Measurements from ENCODE around the gene TNFRSF9. TPM values are rescaled to one million over a fixed set of nuclear protein-coding genes. Genes with fewer than 3 reads are reported as not detected.
"Not testable (repeated sequence)": the region's sequence is repeated elsewhere in the genome, so short reads cannot be mapped to it uniquely, and the experiment has no call there.

The TNFRSF9 gene
- total and polyA plus RNA-seq, 2 donors (not counting 3 experiments of a cell fraction or from before 2014, with no cell fraction given), result 0.15 to 0.22 TPM

DNA sequence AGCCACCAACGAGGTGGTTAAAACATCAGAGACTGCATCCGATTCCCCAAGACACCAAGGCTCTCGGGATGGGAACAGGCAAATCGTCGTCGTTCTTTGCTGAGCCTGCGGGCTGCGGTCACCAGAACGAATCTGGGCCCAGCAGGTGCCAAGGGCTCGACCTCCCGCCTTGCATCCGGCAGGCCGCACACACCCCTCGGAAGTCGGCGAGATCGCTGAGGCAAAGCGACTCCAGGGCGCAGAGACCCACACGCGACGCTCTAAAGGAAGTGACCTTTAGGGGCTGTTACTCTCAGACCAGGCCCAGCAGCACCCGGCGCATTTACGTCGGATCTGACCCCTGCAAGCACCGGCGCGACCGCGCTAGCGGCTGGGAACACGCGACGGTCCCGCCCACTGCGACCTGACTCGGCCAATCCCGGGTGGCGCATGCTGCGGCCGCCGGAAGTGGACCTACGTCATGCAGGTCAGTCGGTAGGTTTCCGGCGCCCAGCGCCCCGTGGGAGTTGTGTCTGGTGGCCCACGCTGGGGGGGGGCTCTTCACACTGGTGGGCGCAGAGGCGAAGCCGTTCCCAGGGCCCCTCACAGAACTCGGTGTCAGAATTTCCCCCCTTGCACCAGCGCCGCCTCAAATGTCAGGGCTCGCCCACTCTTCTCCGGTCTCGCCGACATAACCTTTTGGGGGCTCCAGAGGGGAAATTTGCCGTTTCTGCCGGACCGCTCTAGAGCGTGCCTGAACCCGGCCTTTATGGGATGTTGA is 13.4 kb upstream of the TNFRSF9 start:
- TF ChIP-seq POLR2A (IDR thresholded peaks at IDR 0.05; ENCODE audit: low read depth, low read length), result peak; percentile 77
- TF ChIP-seq, protein P1, sequence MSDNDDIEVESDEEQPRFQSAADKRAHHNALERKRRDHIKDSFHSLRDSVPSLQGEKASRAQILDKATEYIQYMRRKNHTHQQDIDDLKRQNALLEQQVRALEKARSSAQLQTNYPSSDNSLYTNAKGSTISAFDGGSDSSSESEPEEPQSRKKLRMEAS (IDR thresholded peaks at IDR 0.05; ENCODE audit: insufficient read depth, insufficient read length), result peak; percentile 46
- peak; percentile 69 for TF ChIP-seq POLR2AphosphoS5 (IDR thresholded peaks at IDR 0.05; ENCODE audit: insufficient read depth, low read depth, low read length)
- no peak for TF ChIP-seq GATA2 (IDR thresholded peaks at IDR 0.05; ENCODE audit: insufficient read depth, insufficient read length, low read depth, low read length)

DNA sequence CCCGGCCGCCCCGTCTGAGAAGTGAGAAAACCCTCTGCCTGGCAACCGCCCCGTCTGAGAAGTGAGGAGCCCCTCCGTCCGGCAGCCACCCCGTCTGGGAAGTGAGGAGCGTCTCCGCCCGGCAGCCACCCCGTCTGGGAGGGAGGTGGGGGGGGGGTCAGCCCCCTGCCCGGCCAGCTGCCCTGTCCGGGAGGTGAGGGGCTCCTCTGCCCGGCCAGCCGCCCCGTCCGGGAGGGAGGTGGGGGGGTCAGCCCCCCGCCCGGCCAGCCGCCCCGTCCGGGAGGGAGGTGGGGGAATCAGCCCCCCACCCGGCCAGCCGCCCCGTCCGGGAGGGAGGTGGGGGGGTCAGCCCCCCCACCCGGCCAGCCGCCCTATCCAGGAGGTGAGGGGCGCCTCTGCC is 12.2 kb upstream of the TNFRSF9 start:
- H3K27ac ChIP-seq (ENCODE audit: insufficient read depth, low read depth, low read length); H4K20me1 ChIP-seq (replicated peaks; ENCODE audit: control insufficient read depth, extremely low read depth, insufficient read depth, low read length); FAIRE-seq; BruUV-seq (replicated peaks); H2AFZ ChIP-seq (ENCODE audit: low read depth, low read length); H3K27me3 ChIP-seq (ENCODE audit: control insufficient read depth in 2 of 2, insufficient read depth in 2 of 2, low read length in 2 of 2); intact Hi-C loops (cut with micrococcal nuclease); H3K79me2 ChIP-seq (ENCODE audit: control insufficient read depth, insufficient read depth, low read length); CTCF ChIA-PET; dilution Hi-C loops (cut with MboI; ENCODE audit: extremely low pct_ligation_motif_present, low sequenced_read_pairs); H3K4me3 ChIP-seq (replicated peaks in 1 of 3; ENCODE audit: insufficient read depth in 1 of 3, low read depth in 1 of 3, low read length in 3 of 3); H3K9me3 ChIP-seq (replicated peaks; ENCODE audit: control insufficient read depth, insufficient read depth, low read length); H3K4me2 ChIP-seq (ENCODE audit: insufficient read depth, low read length); H3K9ac ChIP-seq (replicated peaks; ENCODE audit: extremely low read depth, insufficient read depth, low read length); DNase-seq (ENCODE audit: low read depth, low spot score); H3K4me1 ChIP-seq (ENCODE audit: control insufficient read depth, extremely low read depth, insufficient read depth, low read length); H3K9me1 ChIP-seq (replicated peaks; ENCODE audit: control insufficient read depth, extremely low read depth, insufficient read depth, low read length); POLR2A ChIA-PET; H3K36me3 ChIP-seq (ENCODE audit: control insufficient read depth in 2 of 2, extremely low read depth in 1 of 2, insufficient read depth in 2 of 2, low read length in 2 of 2): not testable (repeated sequence)

More for the DNA sequence above, 13.4 kb upstream of the TNFRSF9 start:
- Histone ChIP-seq H2AFZ (ENCODE audit: low read depth, low read length) (peak overlapping the region; percentile 90), H3K4me2 (ENCODE audit: insufficient read depth, low read length) (peak overlapping the region; percentile 85), H3K79me2 (ENCODE audit: control insufficient read depth, insufficient read depth, low read length) (no peaks in the 10 kb centered on the region), H3K27ac (ENCODE audit: insufficient read depth, low read depth, low read length) (peak overlapping the region; percentile 74), H4K20me1 (replicated peaks; ENCODE audit: control insufficient read depth, extremely low read depth, insufficient read depth, low read length) (no peaks in the 10 kb centered on the region), H3K9ac (replicated peaks; ENCODE audit: extremely low read depth, insufficient read depth, low read length) (peak overlapping the region; percentile 71), H3K4me1 (ENCODE audit: control insufficient read depth, extremely low read depth, insufficient read depth, low read length) (peaks cover 8% of the 10 kb centered on the region), H3K4me3 (replicated peaks in 1 of 3; ENCODE audit: insufficient read depth in 1 of 3, low read depth in 1 of 3, low read length in 3 of 3) (peak overlapping the region; percentile 43 to 63 (median 56)), H3K27me3 (ENCODE audit: control insufficient read depth in 2 of 2, insufficient read depth in 2 of 2, low read length in 2 of 2) (no peaks in the 10 kb centered on the region), H3K36me3 (ENCODE audit: control insufficient read depth in 2 of 2, extremely low read depth in 1 of 2, insufficient read depth in 2 of 2, low read length in 2 of 2) (no peaks in the 10 kb centered on the region), H3K9me1 (replicated peaks; ENCODE audit: control insufficient read depth, extremely low read depth, insufficient read depth, low read length) (no peaks in the 10 kb centered on the region), H3K9me3 (replicated peaks; ENCODE audit: control insufficient read depth, insufficient read depth, low read length) (no peaks in the 10 kb centered on the region)
- dilution Hi-C loops (cut with MboI; ENCODE audit: extremely low pct_ligation_motif_present, low sequenced_read_pairs), result no loop called here
- peak; percentile 83 for DNase-seq (ENCODE audit: low read depth, low spot score)
- intact Hi-C loops (cut with micrococcal nuclease), result loop anchor here (2.0 kb wide), 1 partner anchor 51 kb away; no protein-coding TSS in a partner anchor
- FAIRE-seq, result peak; percentile 91
- TSS peak; percentile 96 for BruUV-seq (replicated peaks)
- ChIA-PET CTCF (no interaction called here), POLR2A (no interaction called here)
